SK-MEL-5 (cell line): Measurements from ENCODE around the gene ZBED1. TPM values are rescaled to one million over a fixed set of nuclear protein-coding genes. Genes with fewer than 3 reads are reported as not detected.
"Not testable (repeated sequence)": the region's sequence is repeated elsewhere in the genome, so short reads cannot be mapped to it uniquely, and the experiment has no call there.

Source experiments
- DNase-seq: peaks from one replicate; pipeline ENCODE4 v3.0.0-alpha.2; 2016; ENCODE audit warnings: low read depth, low spot score
- in situ Hi-C: cut with HindIII; loops from 2 replicates; pipeline ENCODE4 v1.10.0; 2016; ENCODE audit warnings: low sequenced_read_pairs, high pct_unique_total_duplicates, low pct_unique_long_range_greater_than_20kb
- total RNA-seq: library from RNA; depleted of rRNA; stranded (reverse); fragments of >200 nt; shearing (Covaris generic); gene quantifications from 2 replicates; pipeline ENCODE4 v1.2.3, GENCODE V29; 2014

ZBED1 gene
- total RNA-seq, 1 experiment from 2014 or later, result 19.1 TPM

DNA sequence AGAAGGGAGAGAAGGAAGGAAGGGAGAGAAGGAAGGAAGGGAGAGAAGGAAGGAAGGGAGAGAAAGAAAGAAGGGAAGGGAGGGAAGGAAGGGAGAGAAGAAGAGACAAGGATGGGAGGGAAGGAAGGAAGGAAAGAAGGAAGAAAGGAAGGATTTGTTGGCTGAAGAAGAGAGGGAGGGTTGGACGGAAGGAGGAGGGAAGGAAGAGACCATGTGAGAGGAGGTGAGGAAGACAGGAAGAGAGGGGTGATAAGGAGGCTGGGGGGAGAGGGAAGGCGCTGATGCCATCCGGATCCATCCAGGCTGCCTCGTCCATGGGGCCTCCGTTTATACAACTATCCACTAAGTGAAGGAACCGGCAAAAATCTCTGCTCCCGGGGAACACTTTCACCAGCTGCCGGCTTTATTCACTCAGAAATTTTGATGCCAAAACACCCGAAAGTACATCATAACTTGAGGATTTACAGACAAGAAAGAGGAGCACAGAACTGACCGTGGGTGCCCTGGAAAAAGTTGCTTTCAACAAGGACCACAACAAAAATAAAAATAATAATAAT lies 14.9 kb downstream of the ZBED1 start:
- no peak for DNase-seq
- in situ Hi-C loops, result no loop called here

DNA sequence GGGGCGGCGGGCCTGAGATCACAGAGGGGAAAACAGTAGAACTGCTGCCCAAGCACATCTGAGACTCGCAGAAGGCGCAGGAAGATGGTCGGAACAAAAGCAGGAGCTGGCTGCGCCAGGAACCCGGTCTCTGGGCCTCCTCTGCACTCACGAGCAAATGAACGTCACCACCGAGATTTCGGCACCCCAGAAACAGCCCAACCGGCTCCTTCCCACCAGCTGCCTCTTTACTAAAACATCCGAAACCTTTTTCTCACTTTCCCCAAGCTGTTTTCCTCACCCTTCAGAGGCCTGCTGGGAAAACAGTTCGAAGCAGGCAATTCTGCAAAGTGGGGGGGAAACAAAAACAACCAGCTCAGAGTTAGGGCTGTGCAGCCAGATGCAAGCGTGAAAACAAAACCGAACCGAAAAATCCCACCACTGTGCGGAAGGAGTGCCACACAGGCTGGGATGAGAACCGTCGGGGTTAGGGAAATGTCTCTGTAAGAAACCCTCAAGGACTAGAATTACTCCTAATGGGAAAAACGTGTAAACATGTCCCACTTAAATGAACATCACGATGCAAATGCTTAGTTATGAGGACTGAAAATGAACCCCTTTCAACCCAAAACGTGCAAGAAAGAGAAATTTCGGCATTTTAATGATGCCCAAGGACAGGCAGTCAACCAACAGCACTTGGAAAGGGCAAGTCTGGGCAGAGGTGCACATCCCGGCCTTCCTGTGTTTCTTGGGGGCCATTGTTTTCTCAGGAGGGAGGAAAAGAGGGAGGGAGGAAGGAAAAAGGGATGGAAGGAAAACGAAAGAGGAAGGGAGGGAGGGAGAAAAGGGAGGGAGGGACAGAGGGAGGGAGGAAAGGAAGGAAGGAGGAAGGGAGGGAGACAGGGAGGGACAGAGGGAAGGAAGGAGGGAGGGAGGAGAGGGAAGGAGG lies 15.8 kb downstream of the ZBED1 start:
- in situ Hi-C loops, result no loop called here
- DNase-seq, result no peak

- no peak for DNase-seq
- in situ Hi-C loops, result no loop called here
Measured at GRCh38 chrX:2484256-2484655, 16.5 kb downstream of the ZBED1 start.

DNA sequence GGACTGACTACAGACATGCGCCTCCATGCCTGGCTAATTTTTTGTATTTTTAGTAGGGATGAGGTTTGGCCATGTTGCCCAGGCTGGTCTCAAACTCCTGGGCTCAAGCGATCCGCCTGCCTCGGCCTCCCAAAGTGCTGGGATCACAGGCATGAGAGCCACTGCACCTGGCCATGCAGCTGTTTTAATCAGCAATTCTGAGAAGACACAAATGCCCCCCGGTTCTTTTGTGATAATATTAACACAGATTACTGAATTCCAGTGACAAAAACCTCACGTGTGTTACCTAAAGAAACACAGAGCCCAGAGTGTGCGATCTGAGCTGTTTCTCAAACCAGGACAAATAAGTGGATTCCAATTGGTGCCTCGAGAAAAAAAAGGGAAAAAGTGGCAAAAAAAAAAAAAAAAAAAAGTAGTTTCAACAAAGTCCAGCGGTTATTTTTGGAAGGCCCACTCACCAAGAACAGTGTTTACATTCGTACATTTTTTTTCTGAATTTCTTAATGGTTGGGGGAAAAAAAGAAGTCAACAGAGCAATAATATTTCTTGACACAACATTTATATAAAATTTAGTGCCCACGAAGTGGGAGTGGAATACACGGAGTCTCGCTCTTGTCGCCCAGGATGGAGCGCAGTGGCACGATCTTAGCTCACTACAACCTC lies 17.2 kb downstream of the ZBED1 start:
- in situ Hi-C loops, result no loop called here
- DNase-seq, result no peak

DNA sequence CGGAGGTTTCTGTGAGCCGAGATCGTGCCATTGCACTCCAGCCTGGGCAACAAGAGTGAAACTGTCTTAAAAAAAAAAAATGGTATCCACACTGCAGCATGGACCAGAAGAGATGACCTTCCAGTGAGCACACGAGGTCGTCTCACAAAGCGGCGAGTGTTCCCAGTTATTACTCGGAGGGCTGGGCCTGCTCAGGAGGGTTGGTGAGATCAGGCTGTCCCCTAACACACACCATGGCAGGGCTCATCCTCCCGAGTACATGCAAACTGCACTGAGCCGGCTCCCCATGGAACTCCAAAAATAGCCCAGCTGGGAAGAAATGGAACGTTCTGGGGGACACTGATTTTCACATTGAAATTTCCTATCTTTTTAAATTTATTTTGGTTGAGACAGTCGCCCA lies 19.2 kb downstream of the ZBED1 start:
- DNase-seq, in situ Hi-C loops: not testable (repeated sequence)

DNA sequence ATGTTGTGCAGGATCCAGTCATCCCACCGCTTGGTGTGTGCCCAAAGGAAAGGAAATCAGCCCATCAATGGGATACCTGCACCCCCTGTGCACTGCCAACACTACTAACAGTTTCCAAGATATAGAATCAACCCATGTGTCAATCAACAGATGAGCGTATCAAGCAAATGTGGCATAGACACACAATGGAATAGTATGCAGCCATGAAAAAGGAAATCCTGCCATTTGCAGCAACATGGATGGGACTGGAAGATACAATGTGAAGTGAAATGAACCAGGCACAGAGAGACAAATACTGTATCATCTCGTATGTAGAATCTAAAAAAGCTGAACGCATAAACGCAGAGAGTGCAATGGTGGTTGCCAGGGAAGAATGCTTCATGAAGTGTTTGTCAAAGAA lies 20.8 kb downstream of the ZBED1 start:
- in situ Hi-C loops, DNase-seq: not testable (repeated sequence)

DNA sequence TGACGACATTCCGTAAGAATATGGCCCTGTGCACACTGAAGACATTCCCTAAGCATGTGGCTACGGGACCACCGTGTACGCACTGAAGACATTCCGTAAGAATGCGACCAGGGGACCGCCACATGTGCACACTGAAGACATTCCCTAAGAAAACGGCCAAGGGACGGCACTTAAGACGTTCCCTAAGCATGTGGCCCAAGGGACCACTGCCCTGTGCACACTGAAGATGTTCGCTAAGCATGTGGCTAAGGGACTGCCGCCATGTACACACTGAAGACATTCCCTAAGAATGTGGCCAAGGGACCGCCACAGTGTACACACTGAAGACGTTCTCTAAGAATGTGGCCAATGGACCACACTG lies 21.4 kb downstream of the ZBED1 start:
- in situ Hi-C loops, result no loop called here

GRCh38 chrX:2478546-2479419 lies 22.0 kb downstream of the ZBED1 start:
- in situ Hi-C loops, result no loop called here
- no peak for DNase-seq

More for the DNA sequence above, 21.4 kb downstream of the ZBED1 start:
- no peak for DNase-seq

DNA sequence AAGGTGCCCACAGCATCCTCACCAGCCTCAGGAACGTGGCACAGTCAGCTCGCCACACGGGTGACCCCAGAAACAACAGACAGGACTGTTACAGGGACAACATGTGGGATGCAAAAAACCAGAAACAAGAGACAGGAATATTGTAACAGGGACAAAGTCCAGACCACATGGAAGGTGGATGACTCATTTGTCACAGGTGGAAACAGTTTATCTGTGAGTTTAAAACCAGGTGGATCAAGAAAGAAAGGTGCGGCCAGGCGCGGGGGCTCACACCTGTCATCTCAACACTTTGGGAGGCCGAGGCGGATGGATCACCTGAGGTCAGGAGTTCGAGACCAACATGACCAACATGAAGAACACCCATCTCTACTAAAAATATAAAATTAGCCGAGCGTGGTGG lies 23.5 kb downstream of the ZBED1 start:
- in situ Hi-C loops, DNase-seq: not testable (repeated sequence)

- in situ Hi-C loops, result no loop called here
- DNase-seq, result no peak
Measured at GRCh38 chrX:2474963-2475726, 25.6 kb downstream of the ZBED1 start.

GRCh38 chrX:2474280-2474962 lies 26.4 kb downstream of the ZBED1 start:
- no peak for DNase-seq

DNA sequence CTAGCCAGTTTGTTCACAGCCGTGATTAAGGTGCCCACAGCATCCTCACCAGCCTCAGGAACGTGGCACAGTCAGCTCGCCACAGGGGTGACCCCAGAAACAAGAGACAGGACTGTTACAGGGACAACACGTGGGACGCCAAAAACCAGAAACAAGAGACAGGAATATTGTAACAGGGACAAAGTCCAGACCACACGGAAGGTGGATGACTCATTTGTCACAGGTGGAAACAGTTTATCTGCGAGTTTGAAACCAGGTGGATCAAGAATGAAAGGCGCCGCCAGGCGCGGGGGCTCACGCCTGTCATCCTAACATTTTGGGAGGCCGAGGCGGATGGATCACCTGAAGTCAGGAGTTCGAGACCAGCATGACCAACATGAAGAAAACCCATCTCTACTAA lies 27.7 kb downstream of the ZBED1 start:
- in situ Hi-C loops, DNase-seq: not testable (repeated sequence)

More at GRCh38 chrX:2474280-2474962, 26.4 kb downstream of the ZBED1 start:
- in situ Hi-C loops, result no loop called here

- in situ Hi-C loops, result no loop called here
- no peak for DNase-seq
Measured at GRCh38 chrX:2471641-2472040, 29.1 kb downstream of the ZBED1 start.

GRCh38 chrX:2471126-2471525 lies 29.6 kb downstream of the ZBED1 start:
- DNase-seq, in situ Hi-C loops: not testable (repeated sequence)

DNA sequence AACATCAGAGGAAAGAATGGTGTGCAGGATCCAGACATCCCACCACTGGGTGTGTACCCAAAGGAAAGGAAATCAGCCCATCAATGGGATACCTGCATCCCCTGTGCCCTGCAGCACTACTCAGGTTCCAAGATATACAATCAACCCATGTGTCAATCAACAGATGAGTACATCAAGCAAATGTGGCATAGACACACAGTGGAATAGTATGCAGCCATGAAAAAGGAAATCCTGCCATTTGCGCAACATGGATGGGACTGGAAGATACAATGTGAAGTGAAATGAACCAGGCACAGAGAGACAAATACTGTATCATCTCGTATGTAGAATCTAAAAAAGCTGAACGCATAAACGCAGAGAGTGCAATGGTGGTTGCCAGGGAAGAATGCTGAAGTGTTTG lies 30.9 kb downstream of the ZBED1 start:
- in situ Hi-C loops, DNase-seq: not testable (repeated sequence)

DNA sequence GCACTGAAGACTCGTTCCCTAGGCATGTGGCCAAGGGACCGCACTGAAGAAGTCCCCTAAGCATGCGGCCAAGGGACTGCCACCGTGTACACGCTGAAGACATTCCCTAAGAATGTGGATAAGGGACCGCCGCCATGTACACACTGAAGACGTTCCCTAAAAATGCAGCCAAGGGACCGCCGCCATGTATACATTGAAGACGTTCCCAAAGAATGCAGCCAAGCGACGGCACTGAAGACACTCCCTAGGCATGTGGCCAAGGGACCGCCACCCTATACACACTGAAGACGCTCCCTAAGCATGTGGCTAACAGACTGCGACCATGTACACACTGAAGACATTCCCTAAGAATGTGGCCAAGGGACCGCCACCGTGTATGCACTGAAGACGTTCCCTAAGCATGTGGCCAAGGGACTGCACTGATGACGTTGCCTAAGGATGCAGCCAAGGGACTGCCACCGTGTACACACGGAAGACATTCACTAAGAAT lies 31.5 kb downstream of the ZBED1 start:
- DNase-seq, result no peak
- in situ Hi-C loops, result no loop called here
